GM18858 (cell line): ENCODE measurements around the gene SLC38A3.
A peak's percentile ranks its signal among the peaks of the same experiment; 100 is the strongest.
"Not testable (repeated sequence)": the region's sequence is repeated elsewhere in the genome, so short reads cannot be mapped to it uniquely, and the experiment has no call there.

Source experiments
- ATAC-seq: cut with Tn5 transposase; IDR thresholded peaks from one replicate; pipeline ENCODE4 v1.9.1; 2021; ENCODE audit not compliant: unreplicated experiment

Gene SLC38A3

DNA sequence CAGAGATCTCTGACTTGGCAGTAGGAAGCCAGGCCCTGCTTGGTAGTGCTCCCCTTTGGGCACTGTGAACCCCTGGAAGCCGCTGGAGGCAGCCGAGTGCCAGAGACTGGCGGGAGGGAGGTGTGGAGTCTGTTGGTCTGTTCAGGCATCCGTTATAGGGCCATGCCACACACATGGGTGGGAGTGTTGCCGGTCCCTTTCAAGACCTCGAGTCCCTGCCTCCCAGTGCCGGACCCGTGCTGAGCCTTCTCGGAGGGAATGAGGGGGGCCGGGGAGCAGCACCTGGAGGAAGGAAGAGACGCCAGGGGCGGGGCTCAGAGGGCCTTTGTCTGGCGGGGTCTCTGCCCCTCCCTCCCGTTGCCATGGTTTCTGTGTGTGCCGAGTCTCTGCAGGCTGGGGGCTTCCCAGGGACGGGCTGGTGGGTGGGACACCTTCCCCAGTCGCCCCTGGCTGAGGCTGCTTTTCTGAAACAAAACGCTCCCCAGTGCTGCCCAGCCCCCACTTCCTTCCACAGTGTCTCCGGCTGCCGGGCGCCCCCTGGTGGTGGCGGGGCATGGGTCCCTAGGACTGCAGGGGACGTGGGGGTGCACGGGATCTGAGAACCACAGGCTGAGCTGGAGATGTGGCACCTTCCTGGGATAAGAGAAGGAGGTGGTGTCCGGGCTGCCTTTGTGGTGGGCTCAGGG, 40.9 kb downstream of the SLC38A3 start:
- ATAC-seq, result peak; percentile 37

DNA sequence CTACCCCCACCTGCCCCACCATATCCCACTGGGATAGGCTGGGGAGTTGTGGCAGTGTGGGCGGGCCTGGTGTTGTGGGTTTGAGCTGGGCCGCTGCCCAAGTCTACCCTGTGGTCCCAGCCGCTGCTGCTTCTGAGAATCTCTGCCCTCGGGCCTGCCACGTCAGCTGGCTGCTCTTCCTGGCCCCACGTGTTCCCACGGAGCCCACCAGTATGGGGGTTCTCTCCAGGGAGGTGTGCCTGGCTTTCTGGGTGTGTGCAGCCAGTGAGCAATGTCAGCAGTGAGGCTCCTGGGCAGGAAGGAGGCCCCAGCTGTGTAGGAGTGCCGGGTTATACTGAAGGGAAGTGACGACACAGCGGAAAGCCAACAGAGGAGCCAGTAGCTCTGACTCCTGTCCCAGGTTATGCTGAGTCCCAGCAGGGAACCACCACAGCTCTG, 41.5 kb downstream of the SLC38A3 start:
- peak; percentile 37 for ATAC-seq

DNA sequence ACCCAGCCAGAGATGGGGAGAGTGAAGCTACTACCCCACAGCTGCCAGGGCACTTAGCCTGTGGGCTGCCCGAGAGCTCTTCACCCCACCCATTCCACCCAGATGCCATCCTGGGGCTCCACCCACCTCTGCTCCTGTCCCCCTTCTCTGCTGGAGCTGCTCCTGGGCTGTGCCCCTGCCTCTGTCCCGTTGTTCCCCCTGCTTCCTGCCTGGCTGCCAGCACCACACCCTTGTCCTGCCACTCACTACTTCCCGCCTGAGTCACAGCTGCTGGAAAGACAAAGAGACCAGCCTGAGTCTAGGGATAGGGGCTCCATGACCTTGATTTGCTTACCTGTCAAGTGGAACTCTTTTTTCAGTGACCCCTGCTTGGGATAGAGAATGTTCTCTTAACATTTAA, 43.3 kb downstream of the SLC38A3 start:
- ATAC-seq, result no peak

DNA sequence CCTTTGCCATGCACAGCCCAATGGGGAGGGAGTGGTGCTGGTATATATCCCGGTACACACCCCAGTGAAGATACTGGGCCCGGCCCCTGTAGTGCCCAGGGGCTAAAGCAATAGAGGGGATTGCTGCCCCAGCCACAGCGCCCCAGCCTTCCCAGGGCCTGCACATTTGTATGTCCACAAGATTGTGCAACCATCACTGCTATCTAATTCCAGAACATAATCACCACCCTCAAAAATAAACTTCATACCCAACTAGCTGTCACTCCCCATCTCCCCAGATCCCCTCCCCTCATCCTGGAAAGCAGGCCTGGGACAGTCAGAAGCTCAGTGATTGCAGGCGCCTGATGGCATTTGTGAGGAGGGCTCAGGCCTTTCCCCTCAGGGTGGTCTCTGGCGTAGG, 44.4 kb downstream of the SLC38A3 start:
- no peak for ATAC-seq

DNA sequence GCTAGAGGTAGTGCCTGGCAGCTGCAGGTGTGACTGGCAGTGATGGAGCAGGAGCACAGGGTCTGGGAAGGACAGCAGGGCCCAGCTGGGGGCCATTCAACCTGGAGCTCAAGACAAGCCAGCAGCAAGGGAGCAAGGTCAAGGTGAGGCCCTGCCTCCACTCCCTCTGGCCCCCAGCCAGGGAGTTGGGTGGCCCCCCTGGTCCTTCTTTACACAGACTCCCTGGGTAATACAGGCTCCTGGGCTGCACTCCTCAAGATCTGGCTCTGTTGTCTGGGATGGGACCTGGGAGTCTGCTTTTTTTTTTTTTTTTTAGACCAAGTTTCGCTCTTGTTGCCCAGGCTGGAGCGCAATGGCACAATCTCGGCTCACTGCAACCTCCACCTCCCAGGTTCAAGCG, 45.4 kb downstream of the SLC38A3 start:
- ATAC-seq, result no peak

DNA sequence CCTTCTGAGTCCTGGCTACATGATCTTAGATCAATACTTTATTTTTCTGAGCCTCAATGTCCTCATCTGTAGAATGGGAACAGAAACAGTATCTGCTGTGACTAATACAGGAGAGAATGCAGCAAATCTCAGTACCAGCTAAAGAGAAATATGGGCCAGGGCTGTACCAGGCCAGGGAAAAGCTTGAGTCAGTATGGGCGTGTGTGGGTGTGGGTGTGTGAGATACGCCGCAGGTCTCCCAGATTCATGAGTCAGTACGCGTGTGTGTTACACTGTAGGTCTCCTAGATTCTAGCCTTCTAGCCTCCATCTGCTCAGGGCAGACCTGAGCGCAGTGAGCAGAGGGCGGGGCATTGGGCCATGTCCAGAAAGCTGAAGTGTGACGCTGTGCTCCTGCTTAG, 46.1 kb downstream of the SLC38A3 start:
- no peak for ATAC-seq

DNA sequence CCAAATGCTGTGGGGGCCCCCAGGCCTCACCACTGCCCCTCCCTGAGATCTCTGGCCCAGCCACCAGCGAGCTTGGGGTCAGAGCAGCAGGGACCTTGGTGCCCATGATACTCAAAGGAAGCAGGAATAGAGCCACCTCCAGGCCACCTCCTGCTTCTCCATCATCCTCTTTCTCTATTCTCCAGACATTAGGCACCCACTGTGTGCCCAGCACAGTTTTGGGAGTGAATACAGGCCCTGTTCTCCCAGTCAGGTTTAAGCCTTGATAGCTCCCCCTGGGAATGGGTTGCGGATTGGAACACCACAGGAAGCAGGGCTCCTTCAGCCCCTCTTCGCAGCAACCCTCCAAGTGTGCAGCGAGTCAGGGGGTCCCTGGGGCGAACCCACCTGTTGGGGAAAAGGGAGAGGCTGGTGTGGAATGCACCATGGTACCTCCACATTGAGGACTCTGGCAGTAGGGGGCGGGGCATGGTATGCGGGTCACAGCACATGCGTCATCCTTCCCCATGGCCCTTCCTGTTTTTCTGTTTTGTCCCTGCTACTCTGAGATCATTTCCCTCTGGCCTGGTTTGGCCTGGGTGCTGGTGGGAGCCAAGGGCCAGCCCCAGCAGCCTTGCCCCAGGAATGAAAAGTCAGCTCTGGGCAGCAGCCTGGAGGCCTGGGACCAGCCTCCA, 49.6 kb downstream of the SLC38A3 start:
- no peak for ATAC-seq

DNA sequence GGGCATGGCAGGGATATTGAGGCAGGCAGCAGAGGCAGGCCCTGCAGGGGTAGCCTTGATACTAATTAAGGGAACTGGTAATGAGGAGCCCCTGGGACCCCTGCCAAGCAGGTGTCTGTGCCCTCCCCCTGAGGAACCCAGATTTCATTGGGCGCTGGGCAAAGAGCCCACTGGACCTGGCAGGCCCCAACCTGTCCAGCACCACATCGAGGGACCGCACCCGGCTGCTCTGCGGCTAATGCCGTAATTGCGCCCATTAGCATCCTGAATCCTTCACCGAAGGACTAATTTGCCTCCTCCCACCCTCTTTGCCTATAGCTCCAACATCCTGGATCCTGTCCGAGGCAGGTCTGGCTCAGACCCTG, 50.2 kb downstream of the SLC38A3 start:
- ATAC-seq, result no peak

DNA sequence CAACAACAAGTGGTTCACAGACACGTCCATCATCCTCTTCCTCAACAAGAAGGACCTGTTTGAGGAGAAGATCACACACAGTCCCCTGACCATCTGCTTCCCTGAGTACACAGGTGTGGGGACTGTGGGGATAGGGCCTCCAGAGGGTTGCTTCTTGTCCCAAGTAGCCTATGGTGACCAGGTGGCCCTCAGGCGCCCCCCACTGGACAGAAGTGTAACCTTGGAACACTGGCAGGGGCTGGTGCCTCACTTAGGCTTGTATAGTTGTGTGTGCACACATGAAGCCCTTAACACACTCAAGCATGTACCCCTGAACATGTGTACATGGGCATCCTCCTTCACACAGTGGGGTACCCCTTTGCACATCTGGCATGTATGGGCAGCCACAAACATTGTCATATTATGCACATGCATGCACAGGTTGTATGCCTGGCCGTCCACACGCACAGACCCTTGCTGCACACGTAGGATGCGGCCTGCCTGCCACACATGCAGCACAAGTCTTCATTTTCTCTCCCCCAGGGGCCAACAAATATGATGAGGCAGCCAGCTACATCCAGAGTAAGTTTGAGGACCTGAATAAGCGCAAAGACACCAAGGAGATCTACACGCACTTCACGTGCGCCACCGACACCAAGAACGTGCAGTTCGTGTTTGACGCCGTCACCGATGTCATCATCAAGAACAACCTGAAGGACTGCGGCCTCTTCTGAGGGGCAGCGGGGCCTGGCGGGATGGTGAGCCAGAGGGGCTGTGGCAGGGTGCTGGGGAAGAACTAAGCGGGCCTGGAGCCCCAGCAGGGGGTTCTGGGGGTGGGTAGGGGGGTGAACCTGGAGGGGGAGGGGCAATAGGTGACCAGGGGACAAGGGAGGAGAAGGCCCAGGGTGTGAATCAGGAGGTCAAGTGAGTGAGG, 52.2 kb downstream of the SLC38A3 start:
- ATAC-seq, result no peak

DNA sequence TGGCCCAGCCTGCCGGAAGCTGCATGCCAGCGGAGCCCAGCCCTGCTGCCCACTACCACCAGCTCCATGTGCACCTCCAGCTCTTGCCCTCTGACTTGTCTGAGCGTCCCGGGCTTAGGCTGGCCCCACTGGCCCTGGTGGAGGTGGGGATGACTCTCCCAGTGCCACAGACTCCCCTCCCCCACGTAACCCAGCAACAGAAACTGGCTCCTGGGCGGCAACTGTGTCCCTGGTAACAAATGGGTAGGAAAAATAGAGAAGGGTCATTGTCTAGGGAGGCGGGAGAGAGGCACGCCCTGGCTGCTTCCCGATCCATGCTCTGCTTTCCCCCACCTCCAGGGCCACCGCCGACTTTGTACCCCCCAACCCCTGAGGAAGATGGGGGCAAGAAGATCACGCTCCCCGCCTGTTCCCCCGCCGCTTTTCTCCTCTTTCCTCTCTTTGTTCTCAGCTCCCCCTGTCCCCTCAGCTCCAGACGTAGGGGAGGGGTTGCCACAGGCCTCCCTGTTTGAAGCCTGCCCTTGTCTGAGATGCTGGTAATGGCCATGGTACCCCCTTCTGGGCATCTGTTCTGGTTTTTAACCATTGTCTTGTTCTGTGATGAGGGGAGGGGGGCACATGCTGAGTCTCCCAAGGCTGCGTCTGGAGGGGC, 53.1 kb downstream of the SLC38A3 start:
- no peak for ATAC-seq

DNA sequence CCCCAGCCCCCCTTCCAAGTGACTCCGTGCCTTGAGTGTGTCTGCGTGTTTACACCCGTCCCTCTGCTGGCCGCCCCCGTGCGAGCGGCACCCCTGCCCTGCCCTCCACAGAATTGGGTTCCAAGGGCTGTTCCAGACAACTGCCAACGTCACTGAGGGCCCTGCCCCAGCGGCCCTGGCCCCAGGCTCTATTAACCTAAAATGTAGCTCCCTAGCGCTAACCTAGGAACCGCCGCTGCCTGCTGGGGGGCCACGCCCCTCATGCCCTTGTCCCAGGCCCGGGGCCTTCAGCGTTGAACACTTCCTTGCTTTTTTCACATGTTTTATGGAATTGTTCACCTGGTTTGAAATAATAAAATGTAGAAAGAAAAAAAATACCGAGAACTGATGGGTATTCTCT, 53.9 kb downstream of the SLC38A3 start:
- no peak for ATAC-seq

DNA sequence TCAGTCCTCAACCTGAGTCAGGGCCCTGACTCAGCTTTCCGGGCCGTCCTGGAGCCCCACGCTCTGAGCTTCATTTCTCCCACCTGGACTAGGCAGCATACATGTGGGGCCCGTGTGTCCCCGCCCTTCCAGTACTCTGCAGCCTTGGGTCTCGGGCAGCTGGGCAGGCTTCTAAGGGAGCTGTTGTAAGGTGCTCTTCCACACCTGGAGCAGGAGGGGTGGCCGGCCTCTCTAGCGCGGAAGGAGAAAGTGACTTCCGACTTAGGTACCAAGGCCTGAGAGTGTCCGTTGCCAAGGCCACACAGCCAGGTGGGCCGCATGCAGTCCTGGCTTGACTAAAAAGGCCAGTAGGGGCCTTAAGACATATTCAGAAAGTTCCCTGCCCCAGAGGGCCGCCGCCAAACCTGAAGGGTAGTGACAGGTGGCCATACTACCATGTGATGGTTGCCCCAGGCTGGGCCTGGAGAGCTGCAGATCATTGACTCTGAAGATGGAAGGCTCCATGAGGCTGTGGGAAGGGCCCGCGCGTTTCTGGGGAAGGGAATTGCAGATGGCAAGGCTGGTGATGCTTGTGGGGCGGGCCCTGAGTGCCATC, 54.5 kb downstream of the SLC38A3 start:
- peak; percentile 14 for ATAC-seq

DNA sequence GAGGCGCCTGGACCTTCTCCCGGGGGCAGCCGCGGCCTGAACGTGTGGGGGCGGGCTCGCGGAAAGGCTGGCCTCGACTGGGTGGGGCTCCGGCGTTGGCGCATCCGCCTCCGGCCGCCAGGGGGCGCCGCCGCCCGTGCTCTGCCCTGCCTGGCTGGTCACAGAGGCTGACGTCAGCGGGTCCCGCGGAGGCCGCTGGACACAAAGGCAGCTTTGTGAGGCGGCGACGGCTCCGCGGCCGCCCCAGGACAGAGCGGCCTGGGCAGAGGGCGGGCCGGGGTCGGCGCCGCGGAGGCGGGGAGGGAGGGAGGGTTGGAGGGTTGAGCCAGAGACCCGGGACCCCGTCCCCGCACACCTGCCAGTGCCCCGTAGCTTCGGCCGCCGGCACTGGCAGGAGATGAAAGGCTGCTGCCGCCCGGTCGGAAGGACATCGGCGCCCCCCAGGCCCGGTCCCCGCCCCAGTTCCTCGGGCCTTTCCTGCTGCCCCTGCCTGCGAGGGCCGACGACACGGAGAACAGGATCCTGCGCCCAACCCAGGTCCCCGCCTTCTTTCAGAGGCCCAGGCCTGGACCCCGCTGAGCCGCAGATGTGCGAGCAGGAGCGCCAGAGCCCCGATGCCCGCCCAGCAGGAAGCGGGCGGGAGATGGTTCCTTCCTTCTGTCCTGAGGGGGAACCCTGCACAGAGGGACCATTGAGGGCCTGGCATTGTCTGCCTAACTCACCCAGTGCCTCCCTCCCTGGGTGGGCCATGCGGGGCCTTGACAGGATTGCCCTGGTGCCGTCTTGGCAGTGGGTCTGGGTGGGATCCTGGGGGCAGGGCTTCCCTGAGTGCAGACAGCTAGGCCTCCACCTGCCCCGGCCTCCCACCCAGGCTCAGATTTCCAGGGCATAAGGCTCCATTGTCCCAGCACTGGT, 55.2 kb downstream of the SLC38A3 start:
- ATAC-seq, result peak; percentile 84

DNA sequence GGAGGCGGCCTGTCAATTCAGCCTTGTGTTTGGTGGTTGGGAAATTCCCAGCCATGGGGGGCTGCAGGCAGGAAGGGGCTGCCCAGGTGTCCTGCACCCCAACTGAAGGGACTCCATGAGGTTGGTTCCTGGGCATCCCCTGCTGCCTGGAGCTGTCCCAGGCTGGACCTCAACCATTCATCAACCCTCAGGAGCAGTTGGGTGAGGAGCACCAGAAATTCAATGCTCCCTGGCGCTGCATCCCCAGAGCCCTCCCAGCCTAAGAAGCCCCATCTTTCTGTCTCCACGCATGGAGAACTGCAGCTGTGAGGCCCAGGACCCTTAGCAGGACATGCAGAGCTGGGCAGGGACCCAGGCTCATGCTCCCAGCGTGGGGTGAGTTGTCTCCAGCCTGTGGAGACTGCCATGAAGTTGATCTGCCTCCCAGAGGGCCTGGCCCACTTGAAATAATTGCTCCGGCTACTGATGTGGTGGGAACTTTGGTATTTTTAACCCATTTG, 55.9 kb downstream of the SLC38A3 start:
- ATAC-seq, result no peak

DNA sequence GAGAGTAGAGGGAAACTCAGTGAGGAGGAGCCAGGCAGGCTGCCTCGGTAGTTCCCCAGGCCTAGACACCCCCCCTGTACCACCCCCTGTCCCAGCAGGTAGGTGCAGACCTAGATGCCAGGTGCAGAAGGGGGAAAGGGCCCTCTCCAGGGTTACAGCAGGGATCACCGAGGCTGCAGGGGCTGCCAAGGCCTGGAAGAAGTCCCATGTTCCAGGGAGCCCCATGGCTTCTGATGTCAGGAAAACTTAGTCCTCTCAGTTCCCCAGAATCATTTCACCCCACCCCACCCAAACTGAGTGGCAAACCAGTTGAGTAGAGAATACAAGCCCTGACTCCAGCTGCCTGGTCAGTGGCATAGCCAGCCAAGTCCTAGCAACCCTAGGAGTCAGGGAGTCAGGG, 56.4 kb downstream of the SLC38A3 start:
- ATAC-seq, result no peak

DNA sequence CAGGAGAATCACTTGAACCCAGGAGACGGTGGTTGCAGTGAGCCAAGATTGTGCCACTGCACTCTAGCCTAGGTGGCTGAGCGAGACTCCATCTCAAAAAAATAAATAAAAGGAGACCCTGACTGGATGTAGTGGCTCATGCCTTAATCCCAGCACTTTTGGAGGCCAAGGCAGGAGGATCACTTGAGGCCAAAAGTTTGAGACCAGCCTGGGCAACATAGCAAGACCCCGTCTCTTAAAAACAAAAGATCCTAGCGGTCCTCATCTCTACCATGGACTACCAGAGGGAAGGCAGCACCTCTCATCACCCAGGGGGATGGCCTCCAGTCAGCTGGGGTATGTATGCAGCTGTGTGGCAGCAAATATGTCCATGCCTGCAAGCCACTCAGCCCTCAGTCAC, 57.1 kb downstream of the SLC38A3 start:
- ATAC-seq, result not testable (repeated sequence)

DNA sequence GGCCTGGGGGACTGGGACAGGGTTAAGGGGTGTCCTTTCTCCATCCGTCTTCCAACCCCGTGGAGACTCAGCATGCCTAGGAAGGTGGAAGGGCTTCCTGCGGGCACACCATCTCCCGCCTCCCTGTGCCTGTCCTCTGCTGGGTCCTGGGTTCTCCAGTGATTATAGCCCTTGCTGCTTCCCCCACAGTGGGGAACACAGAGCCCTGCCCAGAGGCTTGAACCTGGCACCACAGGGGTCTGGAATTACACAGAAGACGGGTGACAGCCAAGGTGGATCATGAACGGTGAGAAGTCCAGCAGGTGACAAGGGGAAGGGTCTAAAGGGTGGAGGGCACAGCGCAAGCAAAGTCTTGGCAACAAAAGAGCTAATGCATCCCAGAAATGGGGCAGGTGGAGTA, 57.7 kb downstream of the SLC38A3 start:
- ATAC-seq, result no peak

DNA sequence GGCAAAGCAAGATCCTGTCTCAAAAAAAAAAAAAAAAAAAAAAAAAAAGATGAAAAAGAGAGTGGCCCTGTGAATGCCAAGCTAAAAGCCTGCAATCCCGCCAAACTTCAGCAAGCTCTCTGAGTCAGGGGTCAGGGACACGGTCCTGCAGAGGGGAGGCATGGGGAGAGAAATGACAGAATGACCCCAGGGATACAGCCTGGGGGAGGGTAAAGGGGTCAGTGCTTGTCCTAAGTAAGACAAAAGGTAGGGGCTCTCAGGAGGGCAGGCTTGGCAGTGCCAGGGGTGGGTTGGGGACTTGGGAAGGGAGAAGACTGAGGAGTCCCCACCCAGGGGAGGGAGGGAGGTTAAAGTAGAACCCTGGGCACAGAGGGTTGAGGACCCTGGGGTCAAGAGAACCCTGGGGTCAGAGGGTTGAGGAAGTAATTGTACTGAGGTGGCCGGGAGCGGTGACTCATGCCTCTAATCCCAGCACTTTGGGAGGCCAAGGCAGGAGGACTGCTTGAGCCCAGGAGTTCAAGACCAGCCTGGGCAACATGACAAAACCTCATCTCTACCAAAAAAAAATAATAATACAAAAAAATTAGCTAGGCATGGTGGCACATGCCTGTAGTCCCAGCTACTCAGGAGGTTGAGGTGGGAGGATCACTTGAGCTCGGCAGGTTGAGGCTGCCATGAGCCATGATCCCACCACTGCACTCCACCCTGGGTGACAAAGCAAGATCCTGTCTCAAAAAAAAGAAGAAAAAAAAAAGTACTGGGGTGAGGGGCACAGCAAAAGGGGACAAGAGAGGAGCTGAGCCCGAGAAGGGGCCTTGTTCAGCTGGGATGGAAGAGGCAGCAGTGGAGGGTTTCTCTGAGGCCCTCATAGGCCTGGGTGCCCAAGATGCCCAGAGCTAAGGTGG, 58.7 kb downstream of the SLC38A3 start:
- ATAC-seq, result no peak
